AG04449 (cell line): ENCODE results near the gene EML1.

ENCODE experiments used
- CTCF ChIA-PET: fragments of 350-600 bp; formaldehyde crosslinking; extraction: SDS; loops from one replicate; lab custom pipeline; 2021; ENCODE audit warnings: antibody characterized with exemption; lab: Yijun Ruan, JAX
- POLR2A ChIA-PET: fragments of 400-600, 350-600 bp; formaldehyde crosslinking; extraction: SDS; loops from one replicate; lab custom pipeline; 2020; ENCODE audit warnings: antibody characterized with exemption, inconsistent platforms; lab: Yijun Ruan, JAX
- DNase-seq: peaks from one replicate; pipeline ENCODE4 v3.0.0-alpha.2; 2010; ENCODE audit warnings: low read depth, low spot score
- H3K4me3 ChIP-seq: 2 replicates; pipeline ENCODE4 v1.5.1; 2011; ENCODE audit warnings: low read depth, mild to moderate bottlenecking, control low read depth, low read length
- CTCF ChIP-seq: IDR thresholded peaks from one replicate; pipeline ENCODE4 v1.5.1; 2011; ENCODE audit warnings: mild to moderate bottlenecking, moderate library complexity, low read length, control low read depth, inconsistent platforms; ENCODE audit not compliant: insufficient read depth; ENCODE audit errors: missing control alignments

EML1 gene

GRCh38 chr14:99852578-99852977 lies 59.4 kb downstream of the EML1 start:
- DNase-seq: no peak
- ChIA-PET CTCF (interaction anchor here (0.8 to 1.5 kb wide), 2 partner anchors 109 to 123 kb away, joined by 3 to 4 read pairs; no protein-coding TSS in a partner anchor), POLR2A (interaction anchor here (1.1 kb wide), 1 partner anchor 12 kb away, joined by 3 read pairs; no protein-coding TSS in a partner anchor)
- H3K4me3 ChIP-seq: no peak overlapping the region
- no peak for TF ChIP-seq CTCF

DNA sequence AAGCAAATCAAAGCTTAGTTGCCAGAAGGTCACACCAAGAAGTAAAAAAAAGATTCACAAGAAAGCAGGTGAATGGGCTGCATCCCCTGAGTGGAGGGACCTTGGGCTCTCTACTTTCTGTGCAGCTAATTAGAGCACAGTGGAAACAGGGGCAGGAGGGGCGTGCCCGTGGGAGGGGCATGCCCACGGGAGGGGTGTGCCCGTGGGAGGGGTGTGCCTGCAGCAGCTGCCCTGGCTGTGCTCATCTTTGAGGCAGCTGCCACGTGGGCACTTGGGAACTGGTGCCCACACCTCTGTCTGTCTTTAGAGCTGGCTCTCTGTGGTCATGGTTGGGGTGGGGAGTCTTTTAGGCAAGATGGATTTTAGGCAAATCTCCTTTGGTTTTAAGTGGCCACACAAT lies 60.0 kb downstream of the EML1 start:
- ChIA-PET POLR2A (interaction anchor here (1.1 kb wide), 1 partner anchor 12 kb away, joined by 3 read pairs; no protein-coding TSS in a partner anchor), CTCF (interaction anchor here (0.8 to 1.5 kb wide), 3 partner anchors 25 to 123 kb away, joined by 3 to 4 read pairs (median 3); no protein-coding TSS in a partner anchor)
- no peak overlapping the region for H3K4me3 ChIP-seq
- no peak for TF ChIP-seq CTCF
- DNase-seq: no peak

DNA sequence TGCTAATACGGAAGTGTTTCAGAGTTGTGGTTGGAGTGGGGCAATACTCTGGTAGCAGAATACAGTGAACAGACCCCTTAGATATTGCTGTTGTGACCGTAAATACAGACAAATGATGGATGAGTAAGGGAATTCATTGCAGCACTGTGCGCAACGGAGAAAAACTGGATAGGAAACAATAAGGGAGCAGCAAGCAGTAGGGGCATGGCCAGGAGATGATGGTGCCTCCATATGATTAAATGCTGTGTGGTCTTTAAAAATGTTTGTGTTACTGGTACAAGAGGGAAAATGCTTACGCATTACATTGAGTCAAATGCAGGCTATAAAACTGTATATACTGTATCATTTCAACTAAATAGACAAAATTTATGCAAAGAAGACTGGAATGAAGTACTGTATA lies 61.6 kb downstream of the EML1 start:
- TF ChIP-seq CTCF: no peak
- POLR2A ChIA-PET: no interaction called here
- CTCF ChIA-PET: interaction anchor here (0.7 to 1.0 kb wide), 3 partner anchors 30 to 78 kb away, joined by 3 read pairs; no protein-coding TSS in a partner anchor
- no peak for DNase-seq
- no peak overlapping the region for H3K4me3 ChIP-seq

GRCh38 chr14:99855271-99855670 lies 62.1 kb downstream of the EML1 start:
- TF ChIP-seq CTCF: no peak
- ChIA-PET POLR2A (no interaction called here), CTCF (no interaction called here)
- no peak for DNase-seq
- H3K4me3 ChIP-seq: no peak overlapping the region

DNA sequence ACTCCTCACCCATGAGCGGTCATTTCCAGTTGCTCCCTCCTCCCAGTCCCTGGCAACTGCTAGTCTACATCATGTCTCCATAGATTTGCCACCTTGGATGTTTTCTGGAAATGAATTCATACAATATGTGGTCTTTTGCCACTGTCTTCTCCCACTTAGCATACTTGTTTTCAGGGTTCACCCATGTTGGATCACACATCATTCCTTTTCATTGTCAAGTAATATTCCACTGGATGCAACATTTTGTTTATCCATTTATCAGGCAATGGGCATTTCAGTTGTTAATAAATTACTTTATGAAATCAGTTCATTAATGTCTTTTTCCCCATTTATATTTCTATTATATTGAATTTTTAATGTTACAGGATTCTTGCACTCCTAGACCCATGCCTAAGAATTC lies 64.3 kb downstream of the EML1 start:
- no peak overlapping the region for H3K4me3 ChIP-seq
- DNase-seq: no peak
- POLR2A ChIA-PET: no interaction called here
- CTCF ChIA-PET: no interaction called here
- no peak for TF ChIP-seq CTCF

DNA sequence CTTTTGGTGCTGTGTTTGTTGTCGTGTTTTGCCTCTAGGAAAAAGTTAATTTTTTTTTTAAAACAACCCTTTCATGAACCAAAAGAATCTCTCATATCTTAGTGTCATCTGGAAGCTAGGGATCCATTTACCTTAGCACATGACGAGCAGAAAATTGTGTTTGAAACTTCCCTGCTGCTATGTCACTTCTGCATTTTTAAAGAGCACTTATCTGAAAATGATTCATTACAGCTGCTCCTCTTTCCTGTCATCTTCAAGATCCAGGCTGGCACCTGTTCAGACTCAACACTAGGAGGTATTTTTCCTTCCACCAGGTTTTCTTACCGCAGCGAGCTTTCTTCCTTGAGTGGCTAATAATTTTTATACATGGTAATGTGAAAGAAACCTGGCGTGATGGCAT lies 67.0 kb downstream of the EML1 start:
- no peak for TF ChIP-seq CTCF
- POLR2A ChIA-PET: no interaction called here
- CTCF ChIA-PET: no interaction called here
- no peak for DNase-seq
- no peak overlapping the region for H3K4me3 ChIP-seq
